ENCODE results near the gene CERS6. TPM values are rescaled to one million over a fixed set of nuclear protein-coding genes. Genes with fewer than 3 reads are reported as not detected.

CERS6 gene
- total and polyA plus RNA-seq, 2 experiments from 2014 or later, result 40.9 to 99.1 TPM

- Histone ChIP-seq H3K27ac (no peak overlapping the region), H3K4me1 (ENCODE audit: insufficient read depth) (peaks cover 14% of the 10 kb centered on the region), H3K4me3 (no peak overlapping the region), H3K9me2 (replicated peaks; ENCODE audit: insufficient read depth) (no peaks in the 10 kb centered on the region), H4K20me1 (ENCODE audit: insufficient read depth, poor library complexity, severe bottlenecking) (peaks cover 4% of the 10 kb centered on the region), H3K4me2 (no peak overlapping the region), H3K36me3 (replicated peaks; ENCODE audit: insufficient read depth, low read depth) (no peaks in the 10 kb centered on the region), H3K9me3 (ENCODE audit: low read depth) (no peaks in the 10 kb centered on the region), H3K27me3 (no peaks in the 10 kb centered on the region), H2AFZ (no peak overlapping the region), H3K79me2 (peaks cover 94% of the 10 kb centered on the region)
- DNase-seq (ENCODE audit: low spot score), result no peak
- TF ChIP-seq CTCF (IDR thresholded peaks at IDR 0.05; ENCODE audit: poor library complexity), result no peak
- TF ChIP-seq EZH2 (IDR thresholded peaks at IDR 0.05; ENCODE audit: borderline replicate concordance), result no peak
- TF ChIP-seq EZH2phosphoT487 (IDR thresholded peaks at IDR 0.05; ENCODE audit: low read depth, severe bottlenecking, unreplicated experiment), result no peak
- 88% methylated on average over 2 of the region's 2 CpGs for WGBS (ENCODE audit: low lambda C conversion rate, missing lambda C conversion rate)
Observed at GRCh38 chr2:168645696-168646338, 189.7 kb downstream of the CERS6 start.

- Histone ChIP-seq H3K27me3 (no peaks in the 10 kb centered on the region), H2AFZ (no peak overlapping the region), H3K4me1 (ENCODE audit: insufficient read depth) (peaks cover 14% of the 10 kb centered on the region), H3K4me3 (no peak overlapping the region), H3K79me2 (peaks cover 61% of the 10 kb centered on the region), H3K9me2 (replicated peaks; ENCODE audit: insufficient read depth) (no peaks in the 10 kb centered on the region), H3K9me3 (ENCODE audit: low read depth) (no peaks in the 10 kb centered on the region), H3K27ac (no peak overlapping the region), H3K36me3 (replicated peaks; ENCODE audit: insufficient read depth, low read depth) (no peaks in the 10 kb centered on the region), H3K4me2 (no peak overlapping the region), H4K20me1 (ENCODE audit: insufficient read depth, poor library complexity, severe bottlenecking) (peaks cover 4% of the 10 kb centered on the region)
- no peak for DNase-seq (ENCODE audit: low spot score)
- no peak for TF ChIP-seq EZH2 (IDR thresholded peaks at IDR 0.05; ENCODE audit: borderline replicate concordance)
- TF ChIP-seq CTCF (IDR thresholded peaks at IDR 0.05; ENCODE audit: poor library complexity), result no peak
- 45% methylated on average over 5 of the region's 5 CpGs for WGBS (ENCODE audit: low lambda C conversion rate, missing lambda C conversion rate)
Observed at GRCh38 chr2:168649105-168649504, 193.0 kb downstream of the CERS6 start.

GRCh38 chr2:168649562-168649961, 193.5 kb downstream of the CERS6 start:
- Histone ChIP-seq H3K36me3 (replicated peaks; ENCODE audit: insufficient read depth, low read depth) (no peaks in the 10 kb centered on the region), H3K4me1 (ENCODE audit: insufficient read depth) (peaks cover 14% of the 10 kb centered on the region), H3K27ac (no peak overlapping the region), H4K20me1 (ENCODE audit: insufficient read depth, poor library complexity, severe bottlenecking) (peaks cover 4% of the 10 kb centered on the region), H3K9me3 (ENCODE audit: low read depth) (no peaks in the 10 kb centered on the region), H3K4me2 (no peak overlapping the region), H3K4me3 (no peak overlapping the region), H2AFZ (no peak overlapping the region), H3K9me2 (replicated peaks; ENCODE audit: insufficient read depth) (no peaks in the 10 kb centered on the region), H3K79me2 (peaks cover 56% of the 10 kb centered on the region), H3K27me3 (no peaks in the 10 kb centered on the region)
- DNase-seq (ENCODE audit: low spot score), result no peak
- TF ChIP-seq EZH2phosphoT487 (IDR thresholded peaks at IDR 0.05; ENCODE audit: low read depth, severe bottlenecking, unreplicated experiment), result no peak
- no peak for TF ChIP-seq EZH2 (IDR thresholded peaks at IDR 0.05; ENCODE audit: borderline replicate concordance)
- no peak for TF ChIP-seq CTCF (IDR thresholded peaks at IDR 0.05; ENCODE audit: poor library complexity)
- WGBS (ENCODE audit: low lambda C conversion rate, missing lambda C conversion rate), result 44% methylated on average over 2 of the region's 2 CpGs
